GM21529 (cell line): ENCODE results near the gene REELD1.

Experiments used
- ATAC-seq: cut with Tn5 transposase; IDR thresholded peaks from one replicate; pipeline ENCODE4 v1.9.1; 2021; ENCODE audit not compliant: unreplicated experiment

Gene REELD1

GRCh38 chr4:146224326-146224966 is 10.1 kb downstream of the REELD1 start:
- ATAC-seq: no peak

- no peak for ATAC-seq
Measured at GRCh38 chr4:146229406-146229805, 15.1 kb downstream of the REELD1 start.

DNA sequence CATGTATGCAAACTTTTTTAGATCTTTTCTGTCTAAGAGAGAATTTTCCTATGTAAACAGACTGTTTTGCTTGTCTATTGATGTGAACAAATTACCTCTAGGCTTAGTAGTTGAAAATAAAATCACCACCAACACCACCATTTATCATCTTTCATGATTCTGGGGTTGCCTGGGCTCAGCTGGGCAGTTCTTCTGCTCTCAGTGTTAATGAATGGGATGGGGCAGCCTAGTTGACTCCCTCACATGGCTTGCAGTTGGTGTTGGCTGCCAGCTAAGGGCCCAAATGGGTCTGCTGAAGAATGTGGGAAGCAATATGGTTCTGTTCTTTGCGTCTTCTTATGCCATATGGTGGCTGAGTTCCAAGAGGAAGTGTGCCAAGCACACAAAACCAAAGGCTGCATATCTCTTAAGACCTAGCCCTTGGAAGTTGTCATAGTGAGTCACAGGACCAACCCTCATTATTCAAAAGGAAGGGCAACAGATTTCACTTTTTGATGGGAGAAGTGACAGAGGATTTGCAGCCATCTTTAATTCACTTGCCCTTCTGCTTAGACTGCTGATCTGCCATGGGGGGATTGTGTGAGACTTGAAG is 17.9 kb downstream of the REELD1 start:
- ATAC-seq: no peak

DNA sequence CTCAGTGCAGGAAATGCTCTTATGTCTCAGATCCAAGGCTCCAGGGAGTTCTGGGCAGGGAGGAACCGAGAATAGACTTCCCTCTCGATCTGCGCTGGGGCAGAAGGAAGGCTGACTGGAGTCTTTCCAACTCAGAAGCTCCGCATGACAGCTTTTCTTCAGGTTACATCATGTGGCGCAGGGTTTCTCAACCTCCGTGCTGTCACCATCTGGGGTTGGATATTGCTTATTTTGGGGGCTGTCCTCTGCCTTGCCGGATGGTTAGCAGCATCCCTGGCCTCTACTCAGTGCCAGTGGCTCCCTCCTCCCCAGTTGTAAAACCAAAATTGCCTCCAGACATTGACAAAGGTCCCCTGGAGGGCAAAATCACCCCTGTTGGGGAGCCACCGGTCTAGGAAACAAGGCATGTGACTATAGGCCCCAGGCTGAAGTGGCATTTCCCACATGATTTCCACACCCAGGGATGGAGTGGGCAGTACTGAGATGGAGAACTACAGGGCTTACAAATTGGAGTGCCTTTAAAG is 21.4 kb downstream of the REELD1 start:
- no peak for ATAC-seq

DNA sequence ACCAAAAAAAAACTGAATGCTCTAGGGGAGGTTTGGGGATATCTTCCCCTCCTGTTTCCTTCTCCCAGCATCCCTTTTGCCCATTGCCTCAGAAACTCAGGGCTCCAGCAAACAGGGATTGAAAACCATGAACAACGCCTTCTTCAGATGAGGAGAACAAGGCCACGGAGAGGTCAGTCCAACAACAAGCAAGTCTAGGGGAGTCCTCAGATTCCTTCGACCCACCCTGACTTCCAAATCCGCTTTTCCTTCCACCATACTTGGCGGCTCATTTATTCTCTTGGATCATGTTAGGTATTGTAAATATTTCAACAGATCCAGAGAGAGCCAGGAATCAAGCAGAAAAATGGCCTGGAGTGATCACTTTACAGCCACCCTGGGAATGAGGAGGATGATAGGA is 21.9 kb downstream of the REELD1 start:
- ATAC-seq: no peak

- ATAC-seq: no peak
Measured at GRCh38 chr4:146237092-146237491, 22.8 kb downstream of the REELD1 start.

GRCh38 chr4:146238107-146238506 is 23.8 kb downstream of the REELD1 start:
- no peak for ATAC-seq

DNA sequence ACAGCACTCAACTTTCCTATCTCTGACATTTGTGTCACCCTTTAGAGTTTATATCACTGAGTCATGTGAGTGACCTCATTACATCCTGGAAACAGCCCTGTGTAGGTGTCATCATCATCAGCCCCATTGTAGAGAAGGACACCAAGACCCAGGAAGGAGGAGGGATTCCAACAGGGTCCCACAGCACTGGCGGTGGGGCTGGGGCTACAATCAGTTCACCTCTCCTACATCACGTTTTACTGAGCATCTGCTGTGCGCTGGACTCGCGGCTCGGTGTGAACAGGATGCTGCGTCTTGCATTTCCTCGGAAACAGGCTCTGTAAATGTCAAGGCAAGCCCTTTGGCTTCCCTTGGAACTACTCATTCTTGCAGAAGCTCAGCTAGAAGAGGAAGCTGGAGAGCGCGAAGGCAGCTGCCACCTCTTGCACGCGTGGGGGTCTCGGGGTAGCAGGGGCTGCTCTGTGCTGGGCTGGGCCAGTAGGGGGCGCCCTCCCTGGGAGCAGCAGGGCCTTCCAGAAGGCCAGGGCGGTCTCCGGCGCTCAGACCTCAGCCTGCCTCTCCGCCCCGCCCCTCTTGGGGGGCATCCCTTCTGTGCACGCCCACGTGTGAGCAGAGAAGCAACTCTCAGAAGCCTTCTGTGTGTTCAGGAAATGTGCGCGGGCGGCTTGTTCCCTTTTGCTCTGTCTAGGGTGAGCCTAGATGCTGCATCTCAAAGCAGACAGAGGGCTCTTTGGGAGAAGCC is 29.0 kb downstream of the REELD1 start:
- ATAC-seq: peak; percentile 89

GRCh38 chr4:146243883-146244277 is 29.5 kb downstream of the REELD1 start:
- ATAC-seq: no peak

DNA sequence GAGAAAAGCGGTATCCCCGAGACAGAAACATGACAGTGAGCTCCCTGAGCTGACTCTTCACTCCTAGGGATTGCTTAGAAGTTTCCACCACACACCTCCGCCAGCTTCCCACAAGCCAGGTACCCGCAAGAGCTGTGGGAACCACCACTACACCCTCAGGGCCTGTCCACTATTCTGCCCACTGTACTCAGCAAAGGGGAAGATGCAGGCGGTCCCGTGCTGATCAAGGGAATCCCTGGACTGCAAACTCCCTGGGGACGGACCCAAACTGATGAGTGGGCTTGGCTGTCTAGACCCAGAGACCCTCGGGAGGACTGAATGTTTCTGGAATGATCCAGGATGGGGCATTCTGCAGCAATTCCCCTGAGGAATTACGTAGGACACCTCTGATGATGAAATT is 30.2 kb downstream of the REELD1 start:
- ATAC-seq: no peak

DNA sequence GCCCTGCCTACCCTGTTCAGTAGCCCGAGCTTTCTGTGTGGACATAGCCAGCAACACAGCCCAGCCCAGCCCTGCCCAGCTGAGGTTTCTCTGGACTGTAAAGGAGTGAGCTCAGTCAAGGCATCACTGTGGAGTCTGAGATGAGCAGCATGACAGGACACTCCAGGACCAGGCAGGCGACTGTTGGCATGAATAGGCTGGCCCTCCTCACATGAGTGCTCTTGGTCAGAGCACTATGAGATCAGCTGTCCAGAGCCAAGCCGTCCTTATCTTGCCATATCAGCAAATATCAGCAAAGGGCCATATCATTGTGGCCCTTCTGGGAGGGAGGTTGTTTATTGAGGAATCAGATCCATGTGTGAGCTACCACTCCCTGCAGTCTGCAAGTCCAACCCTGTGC is 30.9 kb downstream of the REELD1 start:
- ATAC-seq: no peak

DNA sequence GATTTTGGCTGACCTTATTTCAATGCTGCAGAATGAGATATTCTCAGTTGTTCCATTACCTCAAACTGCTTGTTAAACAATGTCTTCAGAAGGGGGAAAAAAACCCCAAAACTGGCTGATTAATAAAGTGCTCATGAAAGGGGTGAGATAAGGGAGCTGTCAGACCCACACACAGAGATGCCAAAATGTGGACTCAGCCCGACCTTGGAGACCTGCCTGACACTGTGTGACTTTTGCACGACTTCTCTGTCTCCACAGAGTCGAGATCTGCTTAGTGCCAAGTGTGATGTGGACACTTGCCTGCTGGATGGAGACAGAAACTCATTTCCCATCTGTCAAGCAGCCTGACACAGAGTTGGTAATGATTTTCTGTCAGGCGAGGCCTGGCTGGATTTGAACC is 31.5 kb downstream of the REELD1 start:
- ATAC-seq: no peak

- ATAC-seq: no peak
Measured at GRCh38 chr4:146246381-146246780, 32.0 kb downstream of the REELD1 start.

DNA sequence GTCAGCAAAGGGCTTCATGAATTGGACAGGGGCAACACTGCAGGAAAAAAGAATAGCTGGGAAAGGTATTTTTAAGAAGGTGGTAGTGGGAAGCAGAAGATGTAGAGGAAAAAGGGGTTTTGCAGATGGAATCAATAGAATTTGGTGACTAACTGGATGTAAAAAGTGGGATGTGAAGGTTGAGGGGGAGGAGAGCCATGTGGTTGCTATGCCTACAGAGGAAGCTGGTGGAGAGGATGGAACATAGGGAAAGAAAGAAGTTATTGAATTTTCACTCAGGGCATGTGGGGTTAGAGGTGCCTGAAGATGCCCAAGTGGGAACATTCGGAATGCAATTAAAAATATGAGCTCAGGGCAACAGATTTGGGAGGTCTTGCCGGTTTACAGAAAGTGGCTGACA is 33.0 kb downstream of the REELD1 start:
- no peak for ATAC-seq

- ATAC-seq: no peak
Measured at GRCh38 chr4:146252969-146253611, 38.8 kb downstream of the REELD1 start.

DNA sequence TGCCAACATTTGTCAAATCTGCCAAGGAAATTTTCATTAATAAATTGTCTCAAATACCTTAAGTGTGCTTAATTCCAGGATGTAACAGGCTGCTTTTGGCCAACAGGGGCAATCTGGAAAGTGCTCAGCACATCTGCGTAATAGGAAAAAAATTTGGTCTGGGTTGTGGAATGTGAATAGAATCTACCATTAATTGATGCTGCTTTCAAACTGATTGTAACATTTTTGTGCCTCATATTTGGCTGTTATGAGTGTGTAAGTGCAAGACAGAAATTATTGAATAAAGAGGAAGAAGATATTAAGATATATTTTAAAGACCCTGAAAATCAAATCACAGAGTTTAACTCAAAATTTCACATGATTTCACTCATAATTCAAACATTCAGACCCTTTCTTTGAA is 41.1 kb downstream of the REELD1 start:
- ATAC-seq: no peak

DNA sequence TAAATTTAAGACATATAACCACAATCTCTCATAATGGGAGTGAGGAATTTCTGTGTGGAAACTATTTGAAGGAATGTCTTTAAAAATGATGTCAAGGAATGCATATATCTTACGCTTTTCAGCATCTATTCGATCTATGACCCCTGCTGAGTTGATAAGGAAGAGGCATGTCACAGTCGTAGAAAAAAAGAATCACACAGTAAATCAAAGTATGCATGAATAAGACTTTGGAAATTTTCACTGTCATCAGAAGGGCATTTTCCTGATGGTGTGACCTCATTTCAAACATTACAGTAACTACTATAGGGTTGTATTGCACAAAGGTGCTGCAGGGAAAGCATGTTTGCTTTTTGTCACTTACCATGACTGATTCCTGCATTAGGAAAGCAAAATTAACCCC is 41.5 kb downstream of the REELD1 start:
- no peak for ATAC-seq

DNA sequence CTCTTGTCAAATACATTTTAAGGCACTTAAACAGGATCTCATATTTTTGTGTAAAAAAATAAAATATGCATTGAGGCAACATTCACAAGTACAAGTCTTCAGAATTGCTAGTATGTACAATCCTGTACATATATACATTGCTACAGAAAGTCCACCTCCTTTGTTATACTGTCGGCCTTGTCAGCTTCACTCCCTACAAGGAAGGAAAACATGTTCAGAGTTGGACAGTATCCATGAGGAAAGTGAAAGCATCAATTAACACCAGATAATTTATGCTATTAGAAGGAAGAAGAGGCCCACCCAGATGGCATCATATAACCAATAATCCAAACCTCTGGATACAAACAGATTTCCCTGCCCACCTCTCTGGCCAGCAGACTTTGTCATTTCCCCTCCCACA is 42.0 kb downstream of the REELD1 start:
- ATAC-seq: no peak

GRCh38 chr4:146257511-146257910 is 43.2 kb downstream of the REELD1 start:
- ATAC-seq: no peak

GRCh38 chr4:146260521-146260920 is 46.2 kb downstream of the REELD1 start:
- ATAC-seq: no peak

DNA sequence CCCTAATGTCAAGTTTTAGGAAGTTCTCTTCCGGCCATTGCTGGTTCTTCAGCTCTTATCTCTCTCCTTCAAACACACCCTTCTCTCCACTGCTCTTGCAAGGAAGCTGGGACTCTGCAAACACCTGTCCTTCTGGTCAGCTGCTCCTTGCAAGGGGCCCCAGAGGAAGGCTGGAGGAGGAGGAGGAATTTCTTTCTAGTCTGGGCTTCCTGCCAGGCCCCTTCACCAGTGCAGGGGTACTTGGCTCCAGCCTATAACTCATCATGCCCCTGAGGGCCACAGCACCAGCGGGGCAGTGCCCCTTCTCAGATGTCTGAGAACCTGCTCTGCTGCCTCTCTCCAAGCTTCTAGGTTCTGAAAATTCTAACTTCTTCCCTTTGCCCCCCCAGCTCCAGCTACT is 46.7 kb downstream of the REELD1 start:
- no peak for ATAC-seq

GRCh38 chr4:146263793-146264192 is 49.5 kb downstream of the REELD1 start:
- no peak for ATAC-seq
